Measurements from ENCODE around the gene ZNF439.
A peak's percentile ranks its signal among the peaks of the same experiment; 100 is the strongest.
"Not testable (repeated sequence)": the region's sequence is repeated elsewhere in the genome, so short reads cannot be mapped to it uniquely, and the experiment has no call there.

Gene ZNF439

DNA sequence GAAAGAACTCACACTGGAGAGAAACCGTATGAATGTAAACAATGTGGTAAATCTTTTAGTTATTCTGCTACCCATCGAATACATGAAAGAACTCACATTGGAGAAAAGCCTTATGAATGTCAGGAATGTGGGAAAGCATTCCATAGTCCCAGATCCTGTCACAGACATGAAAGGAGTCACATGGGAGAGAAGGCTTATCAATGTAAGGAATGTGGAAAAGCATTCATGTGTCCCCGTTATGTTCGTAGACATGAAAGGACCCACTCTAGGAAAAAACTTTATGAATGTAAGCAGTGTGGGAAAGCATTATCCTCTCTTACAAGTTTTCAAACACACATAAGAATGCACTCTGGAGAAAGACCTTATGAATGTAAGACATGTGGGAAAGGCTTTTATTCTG is 19.2 kb downstream of the ZNF439 start:
- not testable (repeated sequence) for FAIRE-seq; DNase-seq (ENCODE audit: low spot score)

DNA sequence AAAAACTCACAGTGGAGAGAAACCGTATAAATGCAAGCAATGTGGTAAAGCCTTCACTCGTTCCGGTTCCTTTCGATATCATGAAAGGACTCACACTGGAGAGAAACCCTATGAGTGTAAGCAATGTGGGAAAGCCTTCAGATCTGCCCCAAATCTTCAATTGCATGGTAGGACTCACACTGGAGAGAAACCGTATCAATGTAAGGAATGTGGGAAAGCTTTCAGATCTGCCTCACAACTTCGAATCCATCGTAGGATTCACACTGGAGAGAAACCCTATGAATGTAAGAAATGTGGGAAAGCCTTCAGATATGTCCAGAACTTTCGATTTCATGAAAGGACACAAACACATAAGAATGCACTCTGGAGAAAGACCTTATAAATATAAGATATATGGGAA is 19.7 kb downstream of the ZNF439 start:
- no peak for DNase-seq (ENCODE audit: low spot score)
- FAIRE-seq: no peak

DNA sequence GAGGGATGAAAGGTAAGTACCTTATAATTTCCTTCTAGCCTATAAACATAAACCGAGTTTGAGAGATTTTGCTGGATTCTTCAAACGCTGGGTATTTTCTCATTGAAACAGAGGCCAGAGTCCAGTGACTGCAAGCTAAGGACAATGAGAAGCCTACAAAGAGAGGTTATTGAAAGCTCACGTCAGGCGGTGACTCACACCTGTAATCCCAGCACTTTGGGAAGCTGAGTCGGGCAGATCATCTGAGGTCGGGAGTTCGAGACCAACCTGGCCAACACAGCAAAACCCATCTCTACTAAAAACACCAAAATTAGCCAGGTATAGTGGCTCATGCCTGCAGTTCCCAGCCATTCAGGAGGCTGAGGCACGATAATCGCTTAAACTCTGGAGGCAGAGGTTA is 24.1 kb downstream of the ZNF439 start:
- DNase-seq (ENCODE audit: low spot score) (no peak), FAIRE-seq (no peak)

DNA sequence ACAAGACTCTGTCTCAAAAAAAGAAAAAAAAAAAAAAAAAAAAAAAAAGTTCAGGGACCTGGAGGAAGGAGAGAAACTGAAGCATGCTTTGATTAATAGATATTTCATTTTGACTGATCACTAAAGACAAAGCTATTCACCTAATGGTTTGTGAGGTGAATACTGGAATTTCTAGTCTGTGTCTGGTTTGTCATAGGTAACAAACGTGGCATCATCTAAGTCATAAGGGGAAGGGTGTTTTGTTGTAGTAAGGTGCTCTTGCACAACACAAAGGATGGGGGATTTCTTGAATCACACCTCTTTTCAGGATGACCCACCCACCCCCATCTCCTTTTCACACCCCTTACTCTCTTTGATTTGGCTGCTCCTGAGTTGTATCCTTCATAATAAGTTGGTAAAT is 25.2 kb downstream of the ZNF439 start:
- no peak for FAIRE-seq
- no peak for DNase-seq (ENCODE audit: low spot score)

DNA sequence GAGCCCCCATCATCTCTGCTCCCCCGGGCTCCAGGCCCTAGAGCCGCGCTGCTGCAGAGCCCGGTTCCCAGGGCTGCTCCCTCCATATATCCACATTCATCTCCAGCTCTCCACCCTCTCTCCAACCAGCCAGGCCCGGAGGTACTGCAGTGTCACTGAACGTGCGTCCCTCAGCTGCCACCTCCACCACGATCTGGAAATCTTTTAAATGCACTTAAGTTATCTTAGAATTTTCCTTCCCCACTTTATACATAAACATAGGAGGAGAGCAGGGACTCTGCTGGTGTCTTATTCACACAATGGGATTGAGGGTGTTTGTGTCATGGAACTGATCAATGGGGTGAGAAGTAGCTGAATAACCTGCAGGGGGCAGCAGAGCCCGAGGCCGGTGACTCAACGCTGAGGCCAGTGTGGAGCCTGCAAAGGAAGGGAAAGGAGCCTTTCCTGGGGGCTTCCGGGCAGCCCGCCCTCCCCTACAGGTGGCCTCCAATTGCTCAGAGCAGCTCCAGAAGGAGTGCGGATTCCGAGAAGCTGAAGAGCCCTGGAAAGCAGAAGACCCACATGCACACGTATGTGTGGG is 31.3 kb downstream of the ZNF439 start:
- not testable (repeated sequence) for FAIRE-seq
- peak; percentile 4 for DNase-seq (ENCODE audit: low spot score)

DNA sequence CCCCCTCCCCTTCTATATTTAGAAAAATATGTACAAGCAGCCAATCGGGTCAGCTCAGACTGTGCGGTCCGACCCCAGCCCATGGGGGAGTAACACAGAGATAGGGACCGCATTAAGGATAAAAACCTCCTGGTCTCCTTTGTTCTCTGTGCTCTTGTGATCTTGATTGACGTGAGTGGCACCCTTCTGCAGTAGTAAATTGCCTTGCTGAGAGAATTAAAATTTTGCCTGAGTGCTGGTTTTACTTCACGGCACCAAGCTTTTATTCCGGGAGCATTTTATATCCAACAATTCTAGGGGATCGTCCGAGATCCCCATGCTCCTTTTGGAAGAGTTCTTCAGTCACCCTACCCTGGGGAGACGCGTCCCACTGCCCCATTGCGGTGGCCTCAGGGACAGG is 32.1 kb downstream of the ZNF439 start:
- FAIRE-seq (no peak), DNase-seq (ENCODE audit: low spot score) (no peak)

DNA sequence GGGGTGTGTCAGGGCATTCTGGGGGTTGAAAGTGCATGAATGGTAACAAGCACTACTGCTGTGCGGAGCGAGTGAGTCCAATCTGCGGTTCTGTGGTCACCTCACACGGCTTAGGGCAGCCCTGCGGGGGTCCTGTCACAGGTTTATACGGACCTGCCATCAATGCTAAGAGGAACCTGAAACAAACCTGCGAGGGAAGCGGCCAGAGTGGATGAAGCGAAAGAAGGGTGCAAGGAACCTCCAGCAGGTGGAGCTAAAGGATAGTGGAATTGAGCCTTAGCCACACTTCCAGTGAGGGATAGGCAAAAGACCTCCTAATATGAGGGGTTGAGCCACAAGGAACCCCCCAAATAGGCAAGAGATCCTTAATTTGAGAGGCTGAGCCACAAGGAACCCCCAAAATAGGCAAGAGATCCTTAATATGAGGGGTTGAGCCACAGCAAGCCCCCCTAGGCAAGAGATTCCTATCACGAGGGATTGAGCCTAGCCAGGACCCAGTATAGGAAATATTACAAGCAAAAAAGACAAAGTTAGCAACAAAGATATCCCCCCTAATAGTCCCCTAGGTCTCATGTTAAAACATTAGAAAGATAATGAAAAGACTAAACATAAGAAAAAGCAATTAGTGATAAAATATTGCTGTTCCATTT is 32.8 kb downstream of the ZNF439 start:
- DNase-seq (ENCODE audit: low spot score) (peak; percentile 55), FAIRE-seq (no peak)

DNA sequence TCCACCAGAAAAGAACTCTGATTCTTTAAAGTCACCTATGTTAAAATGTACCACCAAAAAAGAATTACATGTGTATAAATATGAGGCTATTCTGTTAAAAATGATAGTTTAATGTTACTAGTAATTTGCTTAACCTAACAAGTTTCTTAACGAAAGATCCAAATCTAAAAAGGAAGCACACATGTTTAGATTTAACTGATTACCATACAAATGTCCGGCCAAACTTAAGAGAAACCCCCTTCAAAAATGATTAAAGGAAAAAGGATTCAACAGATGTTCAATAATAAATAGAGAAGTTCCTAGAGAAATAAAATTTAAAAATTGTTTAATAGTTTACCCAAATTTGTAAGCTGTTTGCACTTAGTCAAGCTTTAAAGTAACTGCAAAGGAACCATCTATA is 34.1 kb downstream of the ZNF439 start:
- FAIRE-seq (no peak), DNase-seq (ENCODE audit: low spot score) (no peak)

DNA sequence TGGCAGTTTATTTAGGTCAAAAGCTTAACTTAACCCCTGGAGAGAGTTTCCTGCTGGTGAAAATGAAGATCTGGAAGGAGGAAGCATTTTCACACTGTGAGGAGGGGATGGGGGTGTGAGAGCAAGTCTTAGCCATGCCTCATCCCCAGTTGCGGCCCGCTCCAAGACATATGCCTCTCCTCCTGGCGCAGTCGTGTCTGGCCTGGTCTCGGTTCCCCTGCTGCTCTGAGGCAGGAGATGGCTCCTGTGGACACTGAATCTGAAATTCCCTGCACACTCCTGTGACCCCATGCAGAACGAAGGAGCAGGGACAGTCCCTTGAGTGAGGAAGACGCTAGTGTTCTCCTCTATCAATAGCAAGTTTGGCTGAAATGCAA is 38.7 kb downstream of the ZNF439 start:
- FAIRE-seq (no peak), DNase-seq (ENCODE audit: low spot score) (no peak)

DNA sequence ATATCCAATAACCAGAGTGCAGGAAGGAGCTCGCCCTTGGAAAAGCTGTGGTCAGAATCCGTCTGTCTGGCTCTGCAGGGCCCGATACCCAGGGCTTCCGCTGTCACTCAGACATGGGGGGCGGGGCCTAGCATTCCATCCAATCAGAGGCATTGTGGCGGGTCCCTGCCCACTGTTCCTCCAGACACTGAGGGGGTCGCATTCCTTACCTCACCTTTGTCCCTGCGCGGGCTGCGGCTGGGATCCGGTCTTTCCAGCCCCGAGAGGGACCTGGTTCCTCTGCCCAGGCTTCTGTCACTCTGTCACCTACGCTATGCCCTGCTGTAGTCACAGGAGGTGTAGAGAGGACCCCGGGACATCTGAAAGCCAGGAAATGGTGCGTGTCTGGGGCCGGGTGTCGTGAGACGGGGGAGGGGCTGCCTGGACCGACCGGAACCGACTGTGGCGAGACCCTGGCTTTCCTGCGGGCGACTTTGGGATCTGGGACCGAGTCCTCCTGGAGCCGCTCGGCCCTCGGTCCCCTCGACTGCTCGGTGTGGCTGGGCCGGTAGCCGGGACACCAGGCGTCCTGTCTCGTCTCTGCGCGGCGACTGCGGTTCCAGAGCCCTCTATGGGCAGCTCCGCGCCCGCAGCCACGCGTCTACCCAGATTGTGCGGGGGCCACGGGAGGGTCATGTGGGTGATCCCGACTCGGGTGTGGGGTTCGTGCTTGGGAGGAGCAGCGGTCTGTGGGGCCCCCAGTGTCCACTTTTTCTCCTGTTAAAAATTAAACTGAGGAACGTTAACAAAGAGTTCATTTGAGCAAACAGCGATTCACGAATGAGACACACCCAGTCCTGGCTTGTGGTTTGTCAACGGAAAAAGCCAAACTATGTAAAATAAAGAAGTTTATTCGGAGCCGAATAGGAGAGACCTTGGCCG is 39.3 kb downstream of the ZNF439 start, which contains the start of gene ZNF69:
ZNF69 (plus strand) TSS at position 172 of the 921 bp plus-strand sequence; CDS start at position 314, 142 bp downstream.
- DNase-seq (ENCODE audit: low spot score) (peak; percentile 77), FAIRE-seq (no peak)

DNA sequence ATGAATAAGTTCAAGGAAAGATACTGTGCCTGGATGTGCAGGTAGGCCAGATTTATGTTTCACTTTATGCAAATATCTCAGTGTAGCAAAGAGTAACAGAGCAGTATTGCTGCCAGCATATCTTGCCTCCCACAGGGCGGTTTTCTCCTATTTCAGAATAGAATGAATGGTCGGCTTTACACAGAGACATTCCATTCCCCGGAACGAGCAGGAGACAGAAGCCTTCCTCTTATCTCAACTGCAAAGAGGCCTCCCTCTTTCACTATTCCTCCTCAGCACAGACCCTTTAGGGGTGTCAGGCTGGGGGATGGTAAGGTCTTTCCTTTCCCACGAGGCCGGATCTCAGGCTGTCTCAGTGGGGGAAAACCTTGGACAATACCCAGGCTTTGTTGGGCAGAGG is 41.4 kb downstream of the ZNF439 start:
- DNase-seq (ENCODE audit: low spot score); FAIRE-seq: not testable (repeated sequence)

DNA sequence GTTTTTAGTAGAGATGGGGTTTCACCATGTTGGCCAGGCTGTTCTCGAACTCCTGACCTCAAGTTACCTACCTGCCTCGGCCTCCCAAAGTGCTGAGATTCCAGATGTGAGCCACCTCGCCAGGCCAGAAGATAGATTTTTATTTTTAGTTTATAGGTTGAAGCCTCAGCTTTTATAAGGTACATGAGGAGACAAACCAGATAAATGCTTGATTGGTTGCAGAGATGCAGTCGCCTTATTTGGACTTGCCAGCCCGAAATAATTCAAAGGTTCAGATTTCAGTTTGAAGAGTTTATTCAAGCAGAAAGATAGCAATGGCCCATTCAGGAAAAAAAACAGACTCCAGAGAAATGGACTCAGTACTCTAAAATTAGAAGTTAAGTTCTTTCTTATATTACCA is 42.1 kb downstream of the ZNF439 start:
- FAIRE-seq: no peak

DNA sequence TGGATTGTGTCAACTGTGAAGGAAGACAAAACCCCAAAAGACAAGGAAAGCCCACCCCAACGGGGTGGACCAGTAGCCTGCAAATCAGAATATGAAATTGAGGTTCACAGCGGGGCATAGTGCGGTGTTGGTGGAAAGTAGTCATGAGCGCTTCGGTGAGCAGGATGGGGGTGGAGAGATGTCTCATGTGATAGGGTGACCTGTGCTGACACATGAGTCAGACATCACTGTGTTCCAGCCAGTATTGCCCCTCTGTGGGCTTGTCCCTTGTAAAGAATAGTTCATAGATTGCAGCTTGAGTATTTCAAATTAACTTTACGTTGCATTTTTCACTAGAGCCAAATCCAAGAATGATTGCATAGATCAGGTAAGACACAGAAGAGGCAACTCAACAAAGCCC is 46.3 kb downstream of the ZNF439 start:
- no peak for DNase-seq (ENCODE audit: low spot score)
- FAIRE-seq: no peak

More for the DNA sequence above, 42.1 kb downstream of the ZNF439 start:
- DNase-seq (ENCODE audit: low spot score): no peak

DNA sequence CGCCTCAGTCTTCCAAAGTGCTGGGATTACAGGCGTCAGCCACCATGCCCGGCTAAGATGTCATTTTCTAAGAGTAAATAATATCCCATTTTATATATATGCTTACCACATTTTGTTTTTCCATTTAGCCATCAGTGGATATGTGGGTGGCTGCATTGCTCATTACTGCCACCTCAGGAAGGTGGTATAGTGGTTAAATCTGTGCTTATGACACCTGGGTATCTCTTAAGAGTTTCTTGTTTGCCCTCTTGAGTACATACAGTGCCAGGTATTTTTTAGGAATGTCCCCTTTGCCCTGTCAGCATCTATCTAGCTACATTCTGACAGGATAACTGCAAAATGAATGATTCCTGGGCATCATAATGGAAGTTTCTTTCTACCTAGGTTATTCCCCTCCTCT is 53.7 kb downstream of the ZNF439 start:
- FAIRE-seq: no peak
- no peak for DNase-seq (ENCODE audit: low spot score)

DNA sequence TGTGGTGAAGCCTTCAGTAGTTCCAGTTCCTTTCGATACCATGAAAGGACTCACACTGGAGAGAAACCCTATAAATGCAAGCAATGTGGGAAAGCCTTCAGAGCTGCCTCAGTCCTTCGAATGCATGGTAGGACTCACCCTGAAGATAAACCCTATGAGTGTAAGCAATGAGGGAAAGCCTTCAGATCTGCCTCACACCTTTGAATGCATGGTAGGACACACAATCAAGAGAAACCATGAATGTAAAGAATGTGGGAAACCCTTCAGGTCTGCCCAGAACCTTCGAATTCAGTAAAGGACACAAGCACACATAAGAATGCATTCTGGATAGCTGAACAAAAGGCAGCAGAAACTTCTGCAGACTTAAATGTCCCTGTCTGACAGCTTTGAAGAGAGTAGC is 57.4 kb downstream of the ZNF439 start:
- FAIRE-seq (no peak), DNase-seq (ENCODE audit: low spot score) (no peak)

DNA sequence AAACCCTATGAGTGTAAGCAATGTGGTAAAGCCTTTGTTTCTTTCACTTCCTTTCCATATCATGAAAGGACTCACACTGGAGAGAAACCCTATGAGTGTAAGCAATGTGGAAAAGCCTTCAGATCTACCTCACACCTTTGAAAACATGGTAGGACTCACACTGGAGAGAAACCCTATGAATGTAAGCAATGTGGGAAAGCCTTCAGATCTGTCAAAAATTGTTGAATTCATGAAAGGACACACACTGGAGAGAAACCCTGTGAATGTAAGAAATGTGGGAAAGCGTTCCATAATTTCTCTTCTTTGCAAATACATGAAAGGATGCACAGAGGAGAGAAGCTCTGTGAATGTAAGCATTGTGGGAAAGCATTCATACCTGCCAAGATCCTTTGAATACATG is 63.4 kb downstream of the ZNF439 start:
- not testable (repeated sequence) for DNase-seq (ENCODE audit: low spot score); FAIRE-seq

DNA sequence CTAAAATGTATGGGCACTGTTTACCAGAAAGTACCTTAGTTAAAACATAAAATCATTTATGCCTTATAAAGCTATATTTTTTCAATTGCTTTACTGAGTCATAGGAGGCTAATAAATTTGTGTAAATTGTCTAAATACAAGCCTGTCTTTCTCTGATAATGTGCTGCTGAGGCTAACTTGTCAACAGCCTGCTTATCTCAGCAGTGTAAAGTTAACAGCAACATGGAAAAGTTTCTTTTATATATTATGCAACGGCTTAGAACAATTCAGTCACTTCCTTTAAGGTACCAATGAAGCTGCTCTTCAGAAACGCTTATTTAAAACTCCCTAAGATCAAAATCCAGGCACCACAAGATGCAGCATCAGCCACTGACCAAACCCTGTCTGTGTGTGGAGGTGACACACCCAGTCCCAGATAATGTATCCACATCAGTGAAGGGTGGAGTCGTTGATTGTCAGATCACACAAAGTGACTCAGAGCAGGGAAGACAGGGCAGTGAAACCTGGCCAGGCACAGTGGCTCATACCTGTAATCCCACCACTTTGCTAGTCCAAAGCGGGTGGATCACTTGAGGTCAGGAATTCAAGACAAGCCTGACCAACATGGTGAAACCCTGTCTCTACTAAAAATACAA is 66.0 kb downstream of the ZNF439 start:
- not testable (repeated sequence) for DNase-seq (ENCODE audit: low spot score); FAIRE-seq

Data from urothelium cell line (cell line).